Hepatocyte (in vitro differentiated cells): Measurements from ENCODE around the gene ITGA7.

Experiments used
- CTCF ChIP-seq: fragments of 200-600 bp; sonication (generic); IDR thresholded peaks from 2 replicates; pipeline ENCODE4 v1.5.1; 2016; ENCODE audit warnings: antibody characterized with exemption, mild to moderate bottlenecking; ENCODE audit not compliant: poor library complexity
- EZH2phosphoT487 ChIP-seq: fragments of 200-600 bp; sonication (generic); IDR thresholded peaks from one replicate; pipeline ENCODE4 v1.6.1; 2018; ENCODE audit warnings: antibody characterized with exemption, mild to moderate bottlenecking, low read depth, moderate library complexity; ENCODE audit not compliant: unreplicated experiment, severe bottlenecking

- TF ChIP-seq CTCF (peak; percentile 82), EZH2phosphoT487 (no peak)
Measured at GRCh38 chr12:55736780-55737580, 29.3 kb upstream of the ITGA7 start.
